H1 (cell line): ENCODE data around the gene TENT4A. TPM values are rescaled to one million over a fixed set of nuclear protein-coding genes. Genes with fewer than 3 reads are reported as not detected.

Experiments used
- CTCF ChIA-PET: fragments of 300-600 bp; sonication (Branson Sonifier 250); formaldehyde crosslinking; loops from one replicate; lab custom pipeline; 2021; ENCODE audit not compliant: partially characterized antibody; lab: Charles Lee
- POLR2A ChIA-PET: fragments of 300-600 bp; sonication (Branson Sonifier 250); formaldehyde crosslinking; loops from one replicate; lab custom pipeline; 2021; ENCODE audit warnings: inconsistent platforms; ENCODE audit not compliant: partially characterized antibody; lab: Charles Lee
- DNase-seq, 2 experiments: peaks; one replicate each; pipeline versions ENCODE4 v3.0.0 to v3.0.0-alpha.2; 2010 to 2022; ENCODE audit warnings: low spot score in 2 of 2, low read depth in 1 of 2, mixed read lengths in 1 of 2
- FAIRE-seq: peaks from 2 replicates; lab custom pipeline; 2011; peaks lifted over from hg19 to GRCh38; lab: Jason Lieb, UNC
- H2AFZ ChIP-seq: 2 replicates; pipeline ENCODE4 v1.8.1; 2012; ENCODE audit warnings: low read length, inconsistent platforms
- H2AK5ac ChIP-seq: 2 replicates; pipeline ENCODE4 v1.6.1; 2013; ENCODE audit warnings: low read depth, low read length
- H2BK120ac ChIP-seq: replicated peaks from 2 replicates; pipeline ENCODE3; 2013; ENCODE audit warnings: low read depth, low read length, inconsistent platforms
- H2BK12ac ChIP-seq: 2 replicates; pipeline ENCODE4 v1.6.1; 2013; ENCODE audit warnings: low read depth, low read length
- H2BK15ac ChIP-seq: 2 replicates; pipeline ENCODE4 v1.6.1; 2013; ENCODE audit warnings: low read length
- H2BK20ac ChIP-seq: 2 replicates; pipeline ENCODE4 v1.6.1; 2013; ENCODE audit warnings: low read length
- H2BK5ac ChIP-seq: 2 replicates; pipeline ENCODE4 v1.6.1; 2013; ENCODE audit warnings: low read depth, low read length
- H3K14ac ChIP-seq: 2 replicates; pipeline ENCODE4 v1.6.1; 2013; ENCODE audit warnings: inconsistent platforms; ENCODE audit not compliant: insufficient read length
- H3K18ac ChIP-seq: 2 replicates; pipeline ENCODE4 v1.6.1; 2013; ENCODE audit warnings: low read length; ENCODE audit errors: extremely low read depth
- H3K23ac ChIP-seq: 2 replicates; pipeline ENCODE4 v1.6.1; 2013; ENCODE audit warnings: inconsistent platforms; ENCODE audit not compliant: insufficient read length
- H3K23me2 ChIP-seq: 2 replicates; pipeline ENCODE4 v1.6.1; 2013; ENCODE audit warnings: low read depth, low read length
- H3K27ac ChIP-seq: 2 replicates; pipeline ENCODE4 v1.6.1; 2011; ENCODE audit warnings: low read depth, low read length, inconsistent platforms
- H3K27me3 ChIP-seq, 4 experiments: replicated peaks in 1 of 4; 1 replicate in 1 of 4; 2 replicates in 3 of 4; pipeline versions ENCODE4 v1.6.1 to v1.8.1; 2011 to 2013; ENCODE audit warnings: low read length in 3 of 4, mild to moderate bottlenecking in 3 of 4, inconsistent platforms in 2 of 4, mixed read lengths in 2 of 4, moderate library complexity in 1 of 4; ENCODE audit not compliant: control insufficient read depth in 3 of 4, insufficient read depth in 3 of 4; ENCODE audit errors: extremely low read depth in 1 of 4
- H3K36me3 ChIP-seq, 4 experiments: 2 replicates each; pipeline versions ENCODE4 v1.6.1 to v1.8.1; 2011 to 2013; ENCODE audit warnings: mild to moderate bottlenecking in 4 of 4, low read length in 3 of 4, moderate library complexity in 2 of 4, control low read depth in 1 of 4, inconsistent platforms in 1 of 4; ENCODE audit not compliant: insufficient read depth in 4 of 4, control insufficient read depth in 2 of 4
- H3K4ac ChIP-seq: replicated peaks from 2 replicates; pipeline ENCODE3; 2013; ENCODE audit warnings: low read length, low read depth, mixed read lengths, inconsistent platforms; ENCODE audit not compliant: insufficient read length
- H3K4me1 ChIP-seq, 4 experiments: replicated peaks in 1 of 4; 1 replicate in 1 of 4; 2 replicates in 3 of 4; pipeline versions ENCODE4 v1.6.1 to v1.8.1; 2011 to 2013; ENCODE audit warnings: low read length in 3 of 4, inconsistent platforms in 2 of 4, mixed read lengths in 1 of 4; ENCODE audit not compliant: insufficient read depth in 4 of 4, control insufficient read depth in 3 of 4
- H3K4me2 ChIP-seq, 2 experiments: 2 replicates each; pipeline versions ENCODE4 v1.6.1 to v1.8.1; 2011 to 2013; ENCODE audit warnings: low read depth in 2 of 2, low read length in 2 of 2, control low read depth in 1 of 2, inconsistent platforms in 1 of 2, mild to moderate bottlenecking in 1 of 2; ENCODE audit not compliant: insufficient read depth in 1 of 2
- H3K4me3 ChIP-seq, 4 experiments: fragments of 200-600, 300-600 bp in 1 of 4; sonication (generic), shearing (Covaris generic), sonication (Bioruptor Twin) in 1 of 4; 2 replicates each; pipeline versions ENCODE4 v1.5.1 to v1.8.1; 2011 to 2016; ENCODE audit warnings: low read length in 4 of 4, low read depth in 3 of 4, control low read depth in 2 of 4, inconsistent platforms in 2 of 4, mild to moderate bottlenecking in 2 of 4, mixed read lengths in 1 of 4, moderate library complexity in 1 of 4; ENCODE audit not compliant: insufficient read depth in 2 of 4; ENCODE audit errors: extremely low read depth in 1 of 4
- H3K56ac ChIP-seq: replicated peaks from 2 replicates; pipeline ENCODE3; 2013; ENCODE audit warnings: low read depth, mild to moderate bottlenecking, mixed read lengths, low read length, inconsistent platforms; ENCODE audit not compliant: insufficient read length
- H3K79me1 ChIP-seq: 2 replicates; pipeline ENCODE4 v1.6.1; 2013; ENCODE audit warnings: low read depth, low read length, control low read depth
- H3K79me2 ChIP-seq, 2 experiments: 2 replicates each; pipeline versions ENCODE4 v1.6.1 to v1.8.1; 2012 to 2013; ENCODE audit warnings: low read length in 2 of 2, mild to moderate bottlenecking in 2 of 2, inconsistent platforms in 1 of 2; ENCODE audit not compliant: insufficient read depth in 2 of 2, control insufficient read depth in 1 of 2
- H3K9ac ChIP-seq, 4 experiments: replicated peaks in 1 of 4; 1 replicate in 1 of 4; 2 replicates in 3 of 4; pipeline versions ENCODE4 v1.6.1 to v1.8.1; 2011 to 2013; ENCODE audit warnings: low read depth in 3 of 4, low read length in 3 of 4, control low read depth in 2 of 4, mild to moderate bottlenecking in 2 of 4, moderate library complexity in 2 of 4, inconsistent platforms in 1 of 4; ENCODE audit errors: extremely low read depth in 1 of 4
- H3K9me3 ChIP-seq, 2 experiments: 2 replicates each; pipeline versions ENCODE4 v1.6.1 to v1.8.1; 2012 to 2013; ENCODE audit warnings: mild to moderate bottlenecking in 2 of 2, moderate library complexity in 2 of 2, control low read depth in 1 of 2, inconsistent platforms in 1 of 2, low read depth in 1 of 2, low read length in 1 of 2, mixed read lengths in 1 of 2; ENCODE audit not compliant: insufficient read depth in 2 of 2
- H4K20me1 ChIP-seq, 2 experiments: replicated peaks in 1 of 2; 2 replicates each; pipeline versions ENCODE3 to v1.8.1; 2011 to 2013; ENCODE audit warnings: inconsistent platforms in 2 of 2, low read length in 2 of 2, mild to moderate bottlenecking in 1 of 2; ENCODE audit not compliant: insufficient read depth in 2 of 2, control insufficient read depth in 1 of 2
- H4K5ac ChIP-seq: 2 replicates; pipeline ENCODE4 v1.6.1; 2013; ENCODE audit warnings: low read length, low read depth, mixed read lengths, inconsistent platforms; ENCODE audit not compliant: insufficient read length
- H4K8ac ChIP-seq: 2 replicates; pipeline ENCODE4 v1.8.0; 2013; ENCODE audit warnings: mild to moderate bottlenecking, moderate library complexity, low read length, inconsistent platforms; ENCODE audit not compliant: insufficient read depth; ENCODE audit errors: extremely low read depth
- H4K91ac ChIP-seq: replicated peaks from 2 replicates; pipeline ENCODE3; 2013; ENCODE audit warnings: low read length, mixed read lengths, inconsistent platforms; ENCODE audit not compliant: insufficient read length
- CBX5 ChIP-seq: fragments of 300-800, 300-1000 bp; sonication (generic); IDR thresholded peaks from 2 replicates; pipeline ENCODE4 v1.7.1; 2016; ENCODE audit warnings: antibody characterized with exemption, low read length, low read depth
- CHD2 ChIP-seq: IDR thresholded peaks from 2 replicates; pipeline ENCODE4 v1.6.1; 2012; ENCODE audit warnings: low read length, improper control_type of control experiment
- CREB1 ChIP-seq: IDR thresholded peaks from 2 replicates; pipeline ENCODE4 v1.6.1; 2012; ENCODE audit warnings: inconsistent platforms
- EZH2 ChIP-seq: fragments of 200-600 bp; sonication (generic); IDR thresholded peaks from 2 replicates; pipeline ENCODE4 v1.7.1; 2012; ENCODE audit warnings: low read depth, mild to moderate bottlenecking, moderate library complexity, low read length, inconsistent platforms; ENCODE audit not compliant: severe bottlenecking
- FOSL1 ChIP-seq: IDR thresholded peaks from 2 replicates; pipeline ENCODE4 v1.6.1; 2011; ENCODE audit warnings: mild to moderate bottlenecking, low read depth, low read length, moderate library complexity; ENCODE audit not compliant: insufficient read depth
- HDAC2 ChIP-seq, 2 experiments: fragments of 300-600 bp in 1 of 2; sonication (generic) in 1 of 2; IDR thresholded peaks; 2 replicates each; pipeline ENCODE4 v1.6.1; 2011 to 2012; ENCODE audit warnings: low read depth in 2 of 2, low read length in 2 of 2, mild to moderate bottlenecking in 2 of 2, moderate library complexity in 2 of 2, borderline replicate concordance in 1 of 2, inconsistent platforms in 1 of 2
- HDAC6 ChIP-seq: IDR thresholded peaks from one replicate; pipeline ENCODE4 v1.7.1; 2012; ENCODE audit warnings: low read depth, mild to moderate bottlenecking, inconsistent platforms, low read length, moderate library complexity
- RFX5 ChIP-seq: IDR thresholded peaks from 2 replicates; pipeline ENCODE4 v1.6.1; 2011; ENCODE audit warnings: low read depth, low read length, improper control_type of control experiment, borderline replicate concordance
- RXRA ChIP-seq: IDR thresholded peaks from 2 replicates; pipeline ENCODE4 v1.6.1; 2011; ENCODE audit warnings: low read depth, mild to moderate bottlenecking, low read length, moderate library complexity; ENCODE audit not compliant: insufficient read depth
- TAF1 ChIP-seq: IDR thresholded peaks from 2 replicates; pipeline ENCODE4 v1.6.1; 2011; ENCODE audit warnings: mild to moderate bottlenecking, low read depth, low read length
- TEAD4 ChIP-seq: IDR thresholded peaks from 2 replicates; pipeline ENCODE4 v1.6.1; 2012; ENCODE audit warnings: low read depth, low read length, inconsistent platforms, mixed read lengths
- WGBS, 2 experiments: shearing (Covaris generic) in 1 of 2; methylation state at CpG; one replicate each; pipeline versions ENCODE4 v1.1.6 to v1.1.7; 2013 to 2015; ENCODE audit warnings: low lambda C conversion rate in 2 of 2, mixed read lengths in 2 of 2, inconsistent platforms in 1 of 2, low coverage in 1 of 2, missing lambda C conversion rate in 1 of 2; ENCODE audit not compliant: insufficient replicate concordance in 2 of 2, insufficient coverage in 1 of 2, insufficient read length in 1 of 2; ENCODE audit errors: extremely low coverage in 1 of 2, missing lambda C conversion rate in 1 of 2; 5-methylcytosine and 5-hydroxymethylcytosine counted together
- polyA plus RNA-seq, 7 experiments: library from polyadenylated mRNA; depleted of rRNA in 3 of 7; stranded (reverse) in 5 of 7; unstranded in 2 of 7; fragments of >200 nt in 5 of 7; fragments of 200-250 nt in 2 of 7; gene quantifications; 1 replicate in 5 of 7; 2 replicates in 1 of 7; 4 replicates in 1 of 7; pipeline versions ENCODE4 v1.2.1 to v1.2.3, GENCODE V29; 2011 to 2013; ENCODE audit warnings: missing spikeins in 2 of 7, mixed read lengths in 2 of 7
- total RNA-seq: library from RNA; stranded (reverse); fragmentation: NEBNext Ultra II Directional; extraction: Animal tissue kit (Norgen Biotek cat#: 25700); gene quantifications from 2 replicates; pipeline ENCODE4 v1.2.1, GENCODE V29; 2021
- TF ChIP-seq, protein P1 (sequence below): IDR thresholded peaks from 2 replicates; pipeline ENCODE4 v1.6.1; 2012; ENCODE audit warnings: low read length, inconsistent platforms

Gene TENT4A
- total and polyA plus RNA-seq, 2 of the 8 experiments (the other 6 are each of a cell fraction or from before 2014, with no cell fraction given): 8.9 to 25.1 TPM

DNA sequence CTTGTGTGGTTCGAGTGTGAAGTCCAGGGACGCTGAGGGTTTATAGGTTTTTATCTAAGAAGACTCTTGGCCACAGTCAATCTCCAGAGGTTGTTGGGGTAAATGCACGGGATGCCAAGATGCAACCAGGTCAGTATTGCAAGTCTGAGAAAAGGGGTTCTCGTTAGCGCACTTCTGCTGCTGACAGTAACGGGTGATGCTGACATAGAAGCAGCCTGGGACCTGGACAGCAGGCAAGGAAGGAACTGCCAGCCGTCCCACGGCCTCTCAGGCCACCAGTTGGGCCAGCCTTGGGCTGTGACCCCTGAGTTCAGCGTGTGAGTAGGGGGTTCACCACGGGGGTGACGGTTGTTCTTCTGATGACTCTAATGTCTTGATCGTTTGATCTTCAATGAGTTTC lies 39.0 kb downstream of the TENT4A start:
- no peak overlapping the region for H4K5ac ChIP-seq
- H3K4me3 ChIP-seq: no peak overlapping the region
- DNase-seq (no peak), FAIRE-seq (no peak)
- 96% methylated on average over 12 of the region's 12 CpGs; no CpG with 5 or more reads in 1 of the 2 experiments for WGBS, 2 experiments
- POLR2A ChIA-PET: no interaction called here
- H4K8ac ChIP-seq: no peak overlapping the region
- H3K36me3 ChIP-seq: peaks cover 24 to 58% (median 40%) of the 10 kb centered on the region in 4 experiments
- no peaks in the 10 kb centered on the region for H3K9me3 ChIP-seq
- H3K18ac ChIP-seq: no peak overlapping the region
- H3K9ac ChIP-seq: no peak overlapping the region
- no peak overlapping the region for H3K4me2 ChIP-seq
- no peak overlapping the region for H4K91ac ChIP-seq
- H4K20me1 ChIP-seq: peaks cover 5 to 16% of the 10 kb centered on the region in 2 experiments
- TF ChIP-seq EZH2 (no peak), HDAC2 (IDR thresholded peaks at IDR 0.05; ENCODE audit: borderline replicate concordance in 1 of 2, low read depth in 2 of 2, low read length in 2 of 2) (no peak), CHD2 (no peak), RFX5 (no peak), FOSL1 (no peak), CBX5 (no peak), TEAD4 (no peak), HDAC6 (no peak), RXRA (no peak), CREB1 (no peak), TAF1 (no peak)
- TF ChIP-seq, protein P1, sequence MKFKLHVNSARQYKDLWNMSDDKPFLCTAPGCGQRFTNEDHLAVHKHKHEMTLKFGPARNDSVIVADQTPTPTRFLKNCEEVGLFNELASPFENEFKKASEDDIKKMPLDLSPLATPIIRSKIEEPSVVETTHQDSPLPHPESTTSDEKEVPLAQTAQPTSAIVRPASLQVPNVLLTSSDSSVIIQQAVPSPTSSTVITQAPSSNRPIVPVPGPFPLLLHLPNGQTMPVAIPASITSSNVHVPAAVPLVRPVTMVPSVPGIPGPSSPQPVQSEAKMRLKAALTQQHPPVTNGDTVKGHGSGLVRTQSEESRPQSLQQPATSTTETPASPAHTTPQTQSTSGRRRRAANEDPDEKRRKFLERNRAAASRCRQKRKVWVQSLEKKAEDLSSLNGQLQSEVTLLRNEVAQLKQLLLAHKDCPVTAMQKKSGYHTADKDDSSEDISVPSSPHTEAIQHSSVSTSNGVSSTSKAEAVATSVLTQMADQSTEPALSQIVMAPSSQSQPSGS: no peak
- TF ChIP-seq, all 59 proteins: peak for 0
- no peak overlapping the region for H2BK5ac ChIP-seq
- H2BK120ac ChIP-seq: no peak overlapping the region
- no peak overlapping the region for H3K14ac ChIP-seq
- H3K23ac ChIP-seq: no peak overlapping the region
- H3K79me1 ChIP-seq: peaks cover 2% of the 10 kb centered on the region; the same call in 1 of the 2 replicates
- H2AFZ ChIP-seq: no peak overlapping the region
- CTCF ChIA-PET: interaction anchor here (1.1 kb wide), 1 partner anchor 13 kb away, joined by 4 read pairs; no protein-coding TSS in a partner anchor
- H2AK5ac ChIP-seq: no peak overlapping the region
- no peak overlapping the region for H2BK15ac ChIP-seq
- no peak overlapping the region for H3K56ac ChIP-seq
- no peak overlapping the region for H3K4ac ChIP-seq
- no peak overlapping the region for H3K27ac ChIP-seq
- no peaks in the 10 kb centered on the region for H3K27me3 ChIP-seq
- H3K79me2 ChIP-seq: peaks cover 0 to 10% of the 10 kb centered on the region in 2 experiments; a peak in 2 of 4 replicates
- no peaks in the 10 kb centered on the region for H3K23me2 ChIP-seq
- no peak overlapping the region for H2BK20ac ChIP-seq
- H3K4me1 ChIP-seq: peaks cover 0 to 3% (median 0%) of the 10 kb centered on the region in 4 experiments; a peak in 2 of 7 replicates
- no peak overlapping the region for H2BK12ac ChIP-seq
